ENCODE results near the gene MINAR1.

Gene MINAR1

DNA sequence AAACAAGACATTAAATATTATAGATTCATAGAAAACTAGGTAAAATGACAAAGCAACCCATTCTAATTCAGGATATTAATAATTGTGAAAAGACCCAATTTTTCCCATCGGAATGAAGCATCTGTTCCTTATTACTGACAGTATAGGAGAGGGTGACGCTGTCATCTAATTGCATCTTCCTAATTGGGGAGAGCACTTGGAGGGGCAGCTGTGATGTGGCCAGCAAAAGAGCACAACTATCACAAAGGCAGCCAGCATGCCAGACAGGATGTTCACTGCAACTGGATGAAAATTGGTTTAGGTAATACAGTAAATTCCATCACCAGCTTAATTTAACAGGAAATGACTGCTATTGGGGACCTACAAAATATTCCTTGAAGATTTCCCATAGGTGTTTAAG, 21.9 kb upstream of the MINAR1 start:
- Histone ChIP-seq H3K36me3 (replicated peaks; ENCODE audit: low read depth, low read length) (peaks cover 9% of the 10 kb centered on the region), H2AFZ (ENCODE audit: low read depth, low read length) (no peak overlapping the region), H3K9me3 (ENCODE audit: insufficient read depth, low read length) (no peaks in the 10 kb centered on the region), H3K27ac (ENCODE audit: low read length) (no peak overlapping the region), H3K9ac (ENCODE audit: low read length) (no peak overlapping the region), H4K20me1 (ENCODE audit: insufficient read depth, low read length) (no peaks in the 10 kb centered on the region), H3K27me3 (ENCODE audit: low read depth, low read length) (no peaks in the 10 kb centered on the region), H3K4me3 (ENCODE audit: low read length) (no peak overlapping the region), H3K4me1 (ENCODE audit: low read length) (no peaks in the 10 kb centered on the region), H3K79me2 (ENCODE audit: low read length) (no peaks in the 10 kb centered on the region), H3K4me2 (ENCODE audit: low read length) (no peak overlapping the region)
- TF ChIP-seq, protein P1, sequence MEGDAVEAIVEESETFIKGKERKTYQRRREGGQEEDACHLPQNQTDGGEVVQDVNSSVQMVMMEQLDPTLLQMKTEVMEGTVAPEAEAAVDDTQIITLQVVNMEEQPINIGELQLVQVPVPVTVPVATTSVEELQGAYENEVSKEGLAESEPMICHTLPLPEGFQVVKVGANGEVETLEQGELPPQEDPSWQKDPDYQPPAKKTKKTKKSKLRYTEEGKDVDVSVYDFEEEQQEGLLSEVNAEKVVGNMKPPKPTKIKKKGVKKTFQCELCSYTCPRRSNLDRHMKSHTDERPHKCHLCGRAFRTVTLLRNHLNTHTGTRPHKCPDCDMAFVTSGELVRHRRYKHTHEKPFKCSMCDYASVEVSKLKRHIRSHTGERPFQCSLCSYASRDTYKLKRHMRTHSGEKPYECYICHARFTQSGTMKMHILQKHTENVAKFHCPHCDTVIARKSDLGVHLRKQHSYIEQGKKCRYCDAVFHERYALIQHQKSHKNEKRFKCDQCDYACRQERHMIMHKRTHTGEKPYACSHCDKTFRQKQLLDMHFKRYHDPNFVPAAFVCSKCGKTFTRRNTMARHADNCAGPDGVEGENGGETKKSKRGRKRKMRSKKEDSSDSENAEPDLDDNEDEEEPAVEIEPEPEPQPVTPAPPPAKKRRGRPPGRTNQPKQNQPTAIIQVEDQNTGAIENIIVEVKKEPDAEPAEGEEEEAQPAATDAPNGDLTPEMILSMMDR (IDR thresholded peaks at IDR 0.05; ENCODE audit: low read depth, low read length): no peak
- no peak for TF ChIP-seq EZH2phosphoT487 (IDR thresholded peaks at IDR 0.05; ENCODE audit: low read depth)

DNA sequence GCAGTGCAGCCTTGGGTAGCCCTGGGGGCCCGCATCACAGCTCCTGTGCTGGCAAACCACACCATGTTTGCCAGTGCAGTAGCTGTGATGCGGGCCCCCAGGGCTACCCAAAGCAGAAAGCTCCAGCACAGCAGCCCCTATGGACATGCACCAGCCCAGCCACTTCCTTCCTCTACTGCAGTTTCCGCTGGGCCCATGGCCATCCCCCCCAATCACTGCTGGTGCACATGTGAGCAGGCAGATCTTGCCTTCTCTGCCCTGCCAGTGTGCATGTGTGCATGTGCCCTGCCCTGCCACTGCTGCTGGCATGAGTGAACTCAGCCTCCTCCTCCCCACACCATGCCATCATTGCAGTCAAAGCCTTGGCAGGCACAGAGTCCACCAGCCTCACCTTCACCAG, 20.1 kb upstream of the MINAR1 start:
- Histone ChIP-seq H4K20me1 (ENCODE audit: insufficient read depth, low read length) (no peaks in the 10 kb centered on the region), H2AFZ (ENCODE audit: low read depth, low read length) (no peak overlapping the region), H3K4me1 (ENCODE audit: low read length) (no peaks in the 10 kb centered on the region), H3K4me3 (ENCODE audit: low read length) (no peak overlapping the region), H3K9me3 (ENCODE audit: insufficient read depth, low read length) (no peaks in the 10 kb centered on the region), H3K9ac (ENCODE audit: low read length) (no peak overlapping the region), H3K4me2 (ENCODE audit: low read length) (no peak overlapping the region), H3K27ac (ENCODE audit: low read length) (no peak overlapping the region), H3K27me3 (ENCODE audit: low read depth, low read length) (no peaks in the 10 kb centered on the region), H3K79me2 (ENCODE audit: low read length) (no peaks in the 10 kb centered on the region), H3K36me3 (replicated peaks; ENCODE audit: low read depth, low read length) (peaks cover 15% of the 10 kb centered on the region)
- TF ChIP-seq, protein P1 (IDR thresholded peaks at IDR 0.05; ENCODE audit: low read depth, low read length): no peak
- no peak for TF ChIP-seq EZH2phosphoT487 (IDR thresholded peaks at IDR 0.05; ENCODE audit: low read depth)

DNA sequence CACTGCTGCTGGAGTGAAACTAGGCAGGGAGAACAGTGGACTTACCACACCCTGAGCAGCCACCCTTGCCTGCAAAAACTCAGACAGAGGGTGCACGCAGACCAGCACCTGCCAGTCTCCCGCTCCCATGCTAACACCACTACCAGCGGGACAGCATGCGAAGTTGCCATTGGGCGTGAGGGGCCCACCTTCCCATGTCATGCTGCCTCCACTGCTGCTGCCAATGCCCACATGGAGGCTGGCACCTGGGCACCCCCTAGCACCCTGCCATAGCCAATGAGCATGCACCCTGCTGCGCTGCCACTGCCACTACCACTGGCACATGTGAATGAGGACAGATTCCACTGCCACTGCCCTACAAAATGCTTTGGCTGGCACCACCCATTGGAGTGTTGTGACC, 19.7 kb upstream of the MINAR1 start:
- Histone ChIP-seq H3K9ac (ENCODE audit: low read length) (no peak overlapping the region), H3K4me3 (ENCODE audit: low read length) (no peak overlapping the region), H3K79me2 (ENCODE audit: low read length) (no peaks in the 10 kb centered on the region), H2AFZ (ENCODE audit: low read depth, low read length) (no peak overlapping the region), H3K27me3 (ENCODE audit: low read depth, low read length) (no peaks in the 10 kb centered on the region), H3K9me3 (ENCODE audit: insufficient read depth, low read length) (no peaks in the 10 kb centered on the region), H3K36me3 (replicated peaks; ENCODE audit: low read depth, low read length) (peaks cover 15% of the 10 kb centered on the region), H3K4me2 (ENCODE audit: low read length) (no peak overlapping the region), H3K4me1 (ENCODE audit: low read length) (no peaks in the 10 kb centered on the region), H3K27ac (ENCODE audit: low read length) (no peak overlapping the region), H4K20me1 (ENCODE audit: insufficient read depth, low read length) (no peaks in the 10 kb centered on the region)
- TF ChIP-seq EZH2phosphoT487 (IDR thresholded peaks at IDR 0.05; ENCODE audit: low read depth): no peak
- TF ChIP-seq, protein P1 (IDR thresholded peaks at IDR 0.05; ENCODE audit: low read depth, low read length): no peak

DNA sequence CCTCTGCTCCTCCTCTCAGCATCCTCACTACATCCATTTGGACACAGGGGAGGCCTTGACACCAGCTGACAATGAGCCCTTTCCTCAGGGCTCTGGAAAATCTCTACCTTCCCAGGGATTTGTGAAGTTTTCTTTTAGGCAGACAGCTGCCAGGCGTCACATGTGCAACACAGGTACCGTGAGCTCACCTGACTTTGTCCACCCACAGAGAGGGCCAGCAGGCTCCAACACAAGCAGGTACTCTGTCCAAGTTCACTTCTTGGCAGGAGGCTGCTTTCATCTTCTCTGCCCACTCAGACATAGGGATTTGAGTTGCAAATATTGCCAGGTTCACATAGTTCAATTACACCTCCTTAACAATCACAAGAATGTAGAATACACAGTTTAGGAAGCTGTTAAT, 15.3 kb upstream of the MINAR1 start:
- no peak overlapping the region for H3K4me3 ChIP-seq (ENCODE audit: low read length)
- no peaks in the 10 kb centered on the region for H3K9me3 ChIP-seq (ENCODE audit: insufficient read depth, low read length)
- H3K4me1 ChIP-seq (ENCODE audit: low read length): no peaks in the 10 kb centered on the region
- H3K4me2 ChIP-seq (ENCODE audit: low read length): no peak overlapping the region
- H3K79me2 ChIP-seq (ENCODE audit: low read length): no peaks in the 10 kb centered on the region
- H2AFZ ChIP-seq (ENCODE audit: low read depth, low read length): no peak overlapping the region
- H3K27me3 ChIP-seq (ENCODE audit: low read depth, low read length): no peaks in the 10 kb centered on the region
- H3K27ac ChIP-seq (ENCODE audit: low read length): no peak overlapping the region
- no peaks in the 10 kb centered on the region for H4K20me1 ChIP-seq (ENCODE audit: insufficient read depth, low read length)
- H3K36me3 ChIP-seq (replicated peaks; ENCODE audit: low read depth, low read length): peaks cover 15% of the 10 kb centered on the region
- TF ChIP-seq, protein P1 (IDR thresholded peaks at IDR 0.05; ENCODE audit: low read depth, low read length): no peak
- TF ChIP-seq EZH2phosphoT487 (IDR thresholded peaks at IDR 0.05; ENCODE audit: low read depth): no peak
- H3K9ac ChIP-seq (ENCODE audit: low read length): no peak overlapping the region

All from OCI-LY3 (cell line).